HCT116 (cell line): ENCODE measurements around the gene MEGF10. TPM values are rescaled to one million over a fixed set of nuclear protein-coding genes. Genes with fewer than 3 reads are reported as not detected.

Experiments
- ATAC-seq: fragments of 200-7000 bp; cut with Tn5 transposase; 2 replicates; pipeline ENCODE4 v1.9.1; 2020; ENCODE audit warnings: mild to moderate bottlenecking, moderate library complexity
- BruUV-seq: library from RNA; stranded (reverse); fragments of 400-500 nt; replicated peaks from 2 replicates; lab custom pipeline; 2021; lab: Mats Ljungman, UMichigan
- CTCF ChIA-PET: fragments of 300-600 bp; sonication (Branson Sonifier 250); formaldehyde crosslinking; loops from one replicate; lab custom pipeline; 2021; ENCODE audit warnings: antibody characterized with exemption; lab: Charles Lee
- POLR2A ChIA-PET: fragments of 300-600, 350-600 bp; sonication (Branson Sonifier 250); formaldehyde crosslinking; loops from one replicate; lab custom pipeline; 2021; ENCODE audit warnings: antibody characterized with exemption; lab: Charles Lee
- RAD21 ChIA-PET, 2 experiments: fragments of 300-600 bp; sonication (Branson Sonifier 250); formaldehyde crosslinking; loops; one replicate each; lab custom pipeline; 2023; ENCODE audit warnings: low total read pairs in 2 of 2; ENCODE audit not compliant: uncharacterized antibody in 2 of 2, unreplicated experiment in 2 of 2, low non-redundant PET in 1 of 2; lab: Charles Lee
- DNase-seq: peaks from one replicate; pipeline ENCODE4 v3.0.0-alpha.2; 2010; ENCODE audit warnings: low read depth, low spot score
- H2AFZ ChIP-seq: fragments of 200-600 bp; shearing (Covaris generic), sonication (generic); 2 replicates; pipeline ENCODE4 v1.6.1; 2017; ENCODE audit warnings: low read depth, mixed run types, mixed read lengths, antibody characterized with exemption, low read length; ENCODE audit not compliant: poor library complexity, severe bottlenecking
- H3K27ac ChIP-seq: 2 replicates; pipeline ENCODE4 v1.5.1; 2012; ENCODE audit warnings: low read depth, low read length
- H3K27me3 ChIP-seq: fragments of 200-600 bp; sonication (generic); 2 replicates; pipeline ENCODE4 v1.6.1; 2016; ENCODE audit warnings: mixed run types, low read length, mixed read lengths; ENCODE audit not compliant: insufficient read depth
- H3K36me3 ChIP-seq, 2 experiments: fragments of 200-500 bp in 1 of 2; fragments of 200-600 bp in 1 of 2; sonication (Bioruptor generic) in 1 of 2; sonication (generic) in 1 of 2; 2 replicates each; pipeline versions ENCODE4 v1.5.1 to v1.6.1; 2014 to 2016; ENCODE audit warnings: low read length in 2 of 2, inconsistent platforms in 1 of 2, mixed read lengths in 1 of 2, mixed run types in 1 of 2; ENCODE audit not compliant: insufficient read depth in 2 of 2, control insufficient read depth in 1 of 2
- H3K4me1 ChIP-seq, 2 experiments: fragments of 200-600 bp in 1 of 2; sonication (generic) in 1 of 2; 2 replicates each; pipeline versions ENCODE4 v1.5.1 to v1.6.1; 2012 to 2017; ENCODE audit warnings: low read length in 2 of 2, inconsistent platforms in 1 of 2, mild to moderate bottlenecking in 1 of 2, mixed read lengths in 1 of 2, mixed run types in 1 of 2, moderate library complexity in 1 of 2; ENCODE audit not compliant: insufficient read depth in 2 of 2, control insufficient read depth in 1 of 2
- H3K4me2 ChIP-seq: fragments of 200-600 bp; sonication (generic); 2 replicates; pipeline ENCODE4 v1.6.1; 2017; ENCODE audit warnings: mixed run types, low read length, mixed read lengths
- H3K4me3 ChIP-seq, 2 experiments: fragments of 200-600 bp in 1 of 2; sonication (generic) in 1 of 2; replicated peaks in 1 of 2; 2 replicates each; pipeline ENCODE4 v1.5.1; 2011 to 2016; ENCODE audit warnings: low read length in 2 of 2, control low read depth in 1 of 2, low read depth in 1 of 2, mild to moderate bottlenecking in 1 of 2, mixed read lengths in 1 of 2, mixed run types in 1 of 2
- H3K79me2 ChIP-seq: fragments of 200-600 bp; sonication (generic); 2 replicates; pipeline ENCODE4 v1.6.1; 2017; ENCODE audit warnings: mild to moderate bottlenecking, mixed run types, low read length, moderate library complexity, mixed read lengths; ENCODE audit not compliant: insufficient read depth
- H3K9ac ChIP-seq: fragments of 200-600 bp; sonication (generic); 2 replicates; pipeline ENCODE4 v1.6.1; 2016; ENCODE audit warnings: low read length, mixed read lengths
- H3K9me2 ChIP-seq: fragments of 200-600 bp; sonication (generic), shearing (Covaris generic); 2 replicates; pipeline ENCODE4 v1.6.1; 2017; ENCODE audit warnings: mixed run types, mild to moderate bottlenecking, moderate library complexity; ENCODE audit not compliant: insufficient read depth
- H3K9me3 ChIP-seq, 2 experiments: fragments of 200-500 bp in 1 of 2; fragments of 200-600 bp in 1 of 2; sonication (Bioruptor generic) in 1 of 2; sonication (generic) in 1 of 2; 2 replicates each; pipeline ENCODE4 v1.6.1; 2014 to 2017; ENCODE audit warnings: low read length in 2 of 2, mixed read lengths in 2 of 2, inconsistent platforms in 1 of 2, low read depth in 1 of 2, mild to moderate bottlenecking in 1 of 2, mixed run types in 1 of 2, moderate library complexity in 1 of 2; ENCODE audit not compliant: control insufficient read depth in 1 of 2, insufficient read depth in 1 of 2
- H4K20me1 ChIP-seq: fragments of 200-600 bp; sonication (generic), shearing (Covaris generic); 2 replicates; pipeline ENCODE4 v1.6.1; 2017; ENCODE audit warnings: mixed run types, mild to moderate bottlenecking, moderate library complexity; ENCODE audit not compliant: insufficient read depth
- FOSL1 ChIP-seq: IDR thresholded peaks from 2 replicates; pipeline ENCODE4 v1.6.1; 2012; ENCODE audit warnings: low read depth
- RAD21 ChIP-seq: IDR thresholded peaks from 2 replicates; pipeline ENCODE4 v1.6.1; 2012; ENCODE audit warnings: low read depth, mild to moderate bottlenecking
- REST ChIP-seq: IDR thresholded peaks from 2 replicates; pipeline ENCODE4 v1.6.1; 2012; ENCODE audit warnings: low read depth
- SIN3A ChIP-seq: IDR thresholded peaks from 2 replicates; pipeline ENCODE4 v1.6.1; 2012; ENCODE audit warnings: low read depth
- SP1 ChIP-seq: IDR thresholded peaks from 2 replicates; pipeline ENCODE4 v1.6.1; 2012; ENCODE audit warnings: low read depth
- intact Hi-C: fragments of 100-400 bp; cut with micrococcal nuclease; formaldehyde crosslinking; loops from 2 replicates; pipeline ENCODE4 v1.10.0; 2022
- total RNA-seq: library from RNA; stranded (reverse); gene quantifications from one replicate; pipeline ENCODE4 v1.2.1, GENCODE V29; 2021; ENCODE audit not compliant: unreplicated experiment

The MEGF10 gene
- total RNA-seq, 1 experiment from 2014 or later, result 0.02 TPM

- ChIA-PET POLR2A (no interaction called here), RAD21 (interaction anchor here in 1 of 2 experiments (0.7 kb wide), 1 partner anchor 134 kb away, joined by 3 read pairs; no protein-coding TSS in a partner anchor), CTCF (no interaction called here)
- Histone ChIP-seq H3K4me2 (no peak overlapping the region), H3K27ac (no peak overlapping the region), H3K4me1 (no peaks in the 10 kb centered on the region), H3K36me3 (no peaks in the 10 kb centered on the region), H3K27me3 (no peaks in the 10 kb centered on the region), H3K9me2 (no peaks in the 10 kb centered on the region), H3K4me3 (no peak overlapping the region), H3K79me2 (no peaks in the 10 kb centered on the region), H3K9me3 (no peaks in the 10 kb centered on the region), H2AFZ (no peak overlapping the region), H3K9ac (no peak overlapping the region), H4K20me1 (no peaks in the 10 kb centered on the region)
- no peak for ATAC-seq
- TF ChIP-seq REST (no peak), SP1 (no peak), FOSL1 (no peak)
- no peak for DNase-seq
- intact Hi-C loops, result no loop called here
- BruUV-seq, result no TSS peak
These were observed 68.1 kb downstream of the MEGF10 start for GRCh38 chr5:127358740-127359139.

GRCh38 chr5:127359502-127359901 lies 68.9 kb downstream of the MEGF10 start:
- Histone ChIP-seq H3K9me2 (no peaks in the 10 kb centered on the region), H3K79me2 (no peaks in the 10 kb centered on the region), H3K36me3 (no peaks in the 10 kb centered on the region), H3K27ac (no peak overlapping the region), H3K9ac (no peak overlapping the region), H3K9me3 (no peaks in the 10 kb centered on the region), H3K4me3 (no peak overlapping the region), H3K4me2 (no peak overlapping the region), H3K4me1 (no peaks in the 10 kb centered on the region), H4K20me1 (no peaks in the 10 kb centered on the region), H2AFZ (no peak overlapping the region), H3K27me3 (no peaks in the 10 kb centered on the region)
- ATAC-seq (no peak), DNase-seq (no peak)
- TF ChIP-seq RAD21 (no peak), SIN3A (no peak), FOSL1 (no peak)
- intact Hi-C loops, result no loop called here
- ChIA-PET CTCF (no interaction called here), RAD21 (interaction anchor here in 1 of 2 experiments (0.7 kb wide), 1 partner anchor 133 kb away, joined by 3 read pairs; no protein-coding TSS in a partner anchor), POLR2A (no interaction called here)
- no TSS peak for BruUV-seq
